ENCODE data around the gene EVL. TPM values are rescaled to one million over a fixed set of nuclear protein-coding genes. Genes with fewer than 3 reads are reported as not detected.

Gene EVL
- total and polyA plus RNA-seq, 2 of the 8 experiments (the other 6 are each of a cell fraction or from before 2014, with no cell fraction given), result 30.7 to 64.6 TPM

- no peak overlapping the region for H2BK12ac ChIP-seq (ENCODE audit: low read depth, low read length)
- H3K14ac ChIP-seq (ENCODE audit: insufficient read length), result no peak overlapping the region
- H3K36me3 ChIP-seq (ENCODE audit: control insufficient read depth in 2 of 4, insufficient read depth in 4 of 4, low read length in 3 of 4), result peaks cover 0 to 2% (median 0%) of the 10 kb centered on the region in 4 experiments; a peak in 2 of 8 replicates
- no peaks in the 10 kb centered on the region for H3K27me3 ChIP-seq (replicated peaks in 1 of 4; ENCODE audit: control insufficient read depth in 3 of 4, extremely low read depth in 1 of 4, insufficient read depth in 3 of 4, low read length in 3 of 4)
- H3K9ac ChIP-seq (replicated peaks in 1 of 4; ENCODE audit: extremely low read depth in 1 of 4, low read depth in 3 of 4, low read length in 3 of 4), result no peak overlapping the region
- H4K8ac ChIP-seq (ENCODE audit: extremely low read depth, insufficient read depth, low read length), result no peak overlapping the region
- no peaks in the 10 kb centered on the region; the same call in 1 of the 2 replicates for H3K23me2 ChIP-seq (ENCODE audit: low read depth, low read length)
- no peak overlapping the region for H3K27ac ChIP-seq (ENCODE audit: low read depth, low read length)
- no peak for TF ChIP-seq SRF (IDR thresholded peaks at IDR 0.05; ENCODE audit: low read depth, low read length)
- no peak for TF ChIP-seq TAF7 (optimal IDR thresholded peaks at IDR 0.05; ENCODE audit: borderline replicate concordance, low read depth, low read length)
- TF ChIP-seq BACH1 (IDR thresholded peaks at IDR 0.05; ENCODE audit: low read length), result no peak
- no peak for TF ChIP-seq KDM1A (IDR thresholded peaks at IDR 0.05; ENCODE audit: borderline replicate concordance, low read length)
- TF ChIP-seq NANOG (IDR thresholded peaks at IDR 0.05; ENCODE audit: insufficient read depth, low read depth, low read length, poor library complexity, severe bottlenecking), result no peak
- no peak for TF ChIP-seq GTF2F1 (IDR thresholded peaks at IDR 0.05; ENCODE audit: borderline replicate concordance, low read depth, low read length)
- TF ChIP-seq TEAD4 (IDR thresholded peaks at IDR 0.05; ENCODE audit: low read depth, low read length), result no peak
- no peak for TF ChIP-seq JUND (IDR thresholded peaks at IDR 0.05; ENCODE audit: low read length)
- POLR2A ChIA-PET (ENCODE audit: partially characterized antibody), result no interaction called here
- no peak overlapping the region for H3K56ac ChIP-seq (replicated peaks; ENCODE audit: insufficient read length, low read depth, low read length)
- no peak overlapping the region for H2AFZ ChIP-seq (ENCODE audit: low read length)
- no peak overlapping the region for H2BK15ac ChIP-seq (ENCODE audit: low read length)
- 88% methylated on average over 14 of the region's 14 CpGs; no CpG with 5 or more reads in 1 of the 2 experiments for WGBS, 2 experiments (ENCODE audit: extremely low coverage in 1 of 2, insufficient coverage in 1 of 2, insufficient read length in 1 of 2, insufficient replicate concordance in 2 of 2, low coverage in 1 of 2, low lambda C conversion rate in 2 of 2, missing lambda C conversion rate in 1 of 2)
- H3K9me3 ChIP-seq (ENCODE audit: insufficient read depth in 2 of 2, low read depth in 1 of 2, low read length in 1 of 2), result no peaks in the 10 kb centered on the region
- H3K18ac ChIP-seq (ENCODE audit: extremely low read depth, low read length), result no peak overlapping the region
- no peak overlapping the region for H3K4me2 ChIP-seq (ENCODE audit: insufficient read depth in 1 of 2, low read depth in 2 of 2, low read length in 2 of 2)
- no peak for FAIRE-seq
- H3K4ac ChIP-seq (replicated peaks; ENCODE audit: insufficient read length, low read depth, low read length), result no peak overlapping the region
- H3K79me1 ChIP-seq (ENCODE audit: low read depth, low read length), result no peaks in the 10 kb centered on the region
- no peaks in the 10 kb centered on the region for H3K79me2 ChIP-seq (ENCODE audit: control insufficient read depth in 1 of 2, insufficient read depth in 2 of 2, low read length in 2 of 2)
- CTCF ChIA-PET (ENCODE audit: partially characterized antibody), result interaction anchor here (0.6 to 12.1 kb wide), 13 partner anchors 7 to 119 kb away, joined by 3 to 104 read pairs (median 4); no protein-coding TSS in a partner anchor
- H4K5ac ChIP-seq (ENCODE audit: insufficient read length, low read depth, low read length), result no peak overlapping the region
- DNase-seq (ENCODE audit: low read depth in 1 of 2, low spot score in 2 of 2), result no peak
- H4K20me1 ChIP-seq (replicated peaks in 1 of 2; ENCODE audit: control insufficient read depth in 1 of 2, insufficient read depth in 2 of 2, low read length in 2 of 2), result peaks cover 0 to 9% of the 10 kb centered on the region in 2 experiments
- no peak overlapping the region for H3K4me3 ChIP-seq (ENCODE audit: extremely low read depth in 1 of 4, insufficient read depth in 2 of 4, low read depth in 3 of 4, low read length in 4 of 4)
- no peak overlapping the region for H2BK120ac ChIP-seq (replicated peaks; ENCODE audit: low read depth, low read length)
- H2AK5ac ChIP-seq (ENCODE audit: low read depth, low read length), result no peak overlapping the region
- H3K4me1 ChIP-seq (replicated peaks in 1 of 4; ENCODE audit: control insufficient read depth in 3 of 4, insufficient read depth in 4 of 4, low read length in 3 of 4), result no peaks in the 10 kb centered on the region
- no peak overlapping the region for H3K23ac ChIP-seq (ENCODE audit: insufficient read length)
- no peak overlapping the region for H4K91ac ChIP-seq (replicated peaks; ENCODE audit: insufficient read length, low read length)
- no peak overlapping the region for H2BK5ac ChIP-seq (ENCODE audit: low read depth, low read length)
- no peak overlapping the region for H2BK20ac ChIP-seq (ENCODE audit: low read length)
Measured at GRCh38 chr14:100121643-100122480, 56.6 kb downstream of the EVL start.

Measured in H1 (cell line).